Suppressor macrophage treated with lipopolysaccharide for 1 hour (primary cell): ENCODE measurements around the gene ZFAND3.

Source experiments
- DNase-seq, 3 donors: peaks; one replicate each; pipeline ENCODE4 v3.0.0-alpha.2; 2020 to 2022

ZFAND3 gene

DNA sequence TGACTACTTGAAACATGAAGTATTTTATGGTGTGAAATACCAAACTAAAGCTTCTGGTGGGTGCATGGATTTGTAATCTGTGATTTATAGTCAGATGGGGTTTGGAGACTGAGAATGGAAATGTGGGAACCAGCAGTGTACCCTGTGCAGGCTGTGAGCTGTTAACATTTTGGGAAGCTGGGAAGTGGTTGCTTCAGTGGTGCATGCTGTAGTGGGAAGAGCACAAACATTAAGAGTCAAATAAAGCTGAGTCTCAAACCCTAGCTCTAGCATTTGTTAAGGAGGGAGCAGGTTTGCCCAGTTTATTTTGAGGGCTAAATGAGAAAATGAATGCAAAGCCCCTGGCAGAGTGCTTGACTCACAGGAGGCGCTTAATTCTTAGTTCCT lies 235.7 kb downstream of the ZFAND3 start:
- no peak for DNase-seq

DNA sequence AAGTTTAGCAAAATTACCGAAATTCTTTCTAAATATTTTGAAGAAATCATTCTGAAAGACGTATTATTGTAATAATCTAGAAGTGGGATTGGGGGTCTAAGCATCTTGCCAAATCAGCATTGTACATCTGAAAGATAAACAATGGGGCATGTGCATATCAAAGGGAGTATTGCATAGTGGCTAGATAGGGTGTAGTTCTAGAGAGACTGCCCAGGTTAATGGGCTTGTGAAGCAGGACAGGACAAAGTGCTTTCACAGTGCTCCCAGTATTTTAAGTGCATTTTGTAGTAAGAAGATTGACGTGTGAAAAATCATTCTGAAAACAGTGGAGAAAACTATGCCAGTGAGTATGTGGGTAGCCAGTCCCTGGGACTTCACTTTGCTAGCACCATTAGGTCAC lies 236.8 kb downstream of the ZFAND3 start:
- no peak for DNase-seq

DNA sequence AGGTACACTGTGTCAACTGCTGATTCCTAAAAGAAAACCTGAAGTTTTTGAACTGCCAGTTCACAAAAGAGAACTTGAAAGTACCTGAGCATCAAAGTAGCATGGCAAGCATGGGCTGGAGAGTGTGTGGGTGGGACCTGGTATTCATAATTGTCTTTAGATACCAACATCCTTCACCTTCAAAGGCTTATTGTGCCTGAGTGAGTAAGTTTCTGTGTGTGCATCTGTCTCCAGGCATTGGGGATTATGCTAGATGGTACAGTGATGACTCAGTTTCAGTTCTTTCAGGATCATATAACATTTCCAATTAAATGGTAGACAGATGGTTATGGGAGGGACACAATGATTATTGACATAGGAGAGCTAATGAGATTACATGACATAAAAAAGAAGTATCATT lies 238.5 kb downstream of the ZFAND3 start:
- DNase-seq = no peak

DNA sequence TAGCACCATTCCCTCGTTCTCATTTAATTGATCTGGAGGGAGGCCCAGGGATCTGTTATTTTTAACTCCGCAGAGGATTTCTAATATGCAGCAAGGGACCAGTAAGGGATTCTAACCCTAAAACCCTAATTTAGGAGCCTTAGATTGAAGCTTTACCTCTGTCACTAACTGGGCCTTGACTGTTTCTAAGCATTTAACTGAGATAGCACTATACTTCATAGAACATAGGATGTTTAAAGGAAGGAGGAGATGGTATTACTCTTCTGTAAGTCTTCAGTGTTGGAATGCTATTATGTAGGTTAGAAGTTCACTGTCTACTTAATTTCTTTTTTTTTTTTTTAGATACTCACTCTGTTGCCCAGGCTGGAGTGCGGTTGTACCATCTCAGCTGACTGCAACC lies 242.5 kb downstream of the ZFAND3 start:
- DNase-seq = no peak

DNA sequence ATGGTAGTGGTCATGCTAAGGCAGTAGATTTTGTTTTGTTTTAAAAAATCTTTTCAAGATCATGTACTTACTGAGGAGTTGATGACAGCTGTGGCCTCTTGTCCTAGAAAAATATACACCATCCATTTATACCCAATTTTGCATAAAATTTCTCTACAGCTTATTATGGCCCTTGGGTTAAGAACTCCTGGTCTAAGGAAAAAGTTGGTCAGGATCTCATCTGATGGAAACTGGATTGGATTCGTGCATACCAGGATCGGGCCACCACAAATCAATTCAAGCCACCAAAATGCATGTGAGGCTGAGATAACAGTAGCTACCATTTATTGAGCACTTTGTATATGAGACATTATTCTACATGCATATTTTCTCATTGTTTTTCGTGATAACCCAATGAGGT lies 244.4 kb downstream of the ZFAND3 start:
- DNase-seq = no peak

DNA sequence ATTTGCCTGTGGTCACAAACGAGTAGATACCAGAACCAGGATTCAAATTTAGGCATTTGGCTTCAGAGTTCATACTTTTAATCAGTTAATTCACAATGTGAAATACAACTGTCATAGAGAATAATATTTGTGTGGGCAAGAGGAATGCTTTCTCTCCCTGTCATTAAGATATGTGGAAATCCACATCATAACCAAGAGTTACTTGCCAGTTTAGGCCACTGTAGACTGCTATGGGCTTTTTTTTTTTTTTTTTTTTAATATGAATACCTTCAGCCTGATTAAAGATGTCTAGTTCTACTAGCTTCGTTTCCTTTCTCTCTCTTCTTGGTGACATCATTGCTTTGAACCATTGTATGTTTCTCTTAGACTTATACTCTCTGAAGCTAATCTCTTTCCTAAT lies 244.9 kb downstream of the ZFAND3 start:
- no peak for DNase-seq

DNA sequence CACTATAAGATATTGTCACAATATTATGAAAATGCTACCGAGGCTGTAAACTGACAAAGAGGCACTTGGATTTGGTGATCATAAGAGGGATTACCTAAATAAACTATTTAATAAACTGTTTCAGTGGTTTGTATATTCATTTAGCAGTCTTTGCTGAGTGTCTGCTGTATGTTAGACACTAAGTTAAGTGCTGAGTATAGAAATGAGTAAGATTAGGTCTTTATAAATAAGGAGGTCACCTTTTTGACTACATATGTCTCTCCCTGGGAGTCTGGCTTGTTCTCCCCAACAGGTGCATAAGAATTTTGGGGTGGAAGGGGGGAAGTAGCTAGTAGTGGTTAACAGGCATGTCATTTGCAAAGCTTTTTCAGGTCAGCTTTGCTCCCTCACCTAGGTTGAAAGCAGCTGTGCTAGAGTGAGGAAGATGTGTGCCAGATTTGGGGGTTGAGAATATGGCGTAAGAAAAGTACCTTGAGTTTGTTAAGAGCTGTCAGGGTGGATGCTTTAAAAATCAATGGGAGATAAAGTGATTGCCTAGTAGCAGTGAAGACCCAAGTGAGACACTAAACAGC lies 246.3 kb downstream of the ZFAND3 start:
- DNase-seq = no peak

DNA sequence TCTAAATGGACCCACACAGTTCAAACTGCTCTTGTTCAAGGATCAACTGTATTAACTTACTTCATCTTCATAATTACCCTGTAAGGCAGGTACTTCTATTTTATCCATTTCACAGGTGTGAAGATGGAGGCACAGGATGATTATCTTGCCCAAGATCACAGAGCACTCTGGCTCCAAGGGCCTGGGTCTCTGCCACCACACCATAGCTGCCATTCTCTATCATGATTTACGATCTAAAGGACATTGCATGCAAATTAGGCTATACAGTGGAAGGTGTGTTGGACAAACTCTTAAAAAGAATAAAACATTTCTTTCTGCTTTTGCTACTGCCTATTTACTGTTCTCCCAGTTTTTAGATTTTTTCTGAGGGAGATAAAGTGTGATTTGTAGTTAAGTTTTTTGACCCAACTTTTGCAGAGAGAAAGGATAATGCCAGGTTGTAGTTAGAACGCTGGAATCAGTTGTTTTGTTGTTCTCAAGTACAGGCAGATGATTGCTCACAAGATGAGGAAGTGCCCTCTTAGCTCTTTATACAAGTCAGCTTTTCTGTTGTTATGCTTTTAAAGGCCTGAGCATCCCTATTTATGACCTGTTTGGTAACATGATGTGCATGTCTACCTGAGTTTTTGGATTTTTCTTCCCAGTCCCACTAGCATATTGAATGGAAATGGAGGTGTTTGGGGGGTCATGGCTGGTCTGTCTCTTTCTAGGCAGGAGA lies 247.9 kb downstream of the ZFAND3 start:
- DNase-seq = peak in 1 of 3 donors; percentile 14

DNA sequence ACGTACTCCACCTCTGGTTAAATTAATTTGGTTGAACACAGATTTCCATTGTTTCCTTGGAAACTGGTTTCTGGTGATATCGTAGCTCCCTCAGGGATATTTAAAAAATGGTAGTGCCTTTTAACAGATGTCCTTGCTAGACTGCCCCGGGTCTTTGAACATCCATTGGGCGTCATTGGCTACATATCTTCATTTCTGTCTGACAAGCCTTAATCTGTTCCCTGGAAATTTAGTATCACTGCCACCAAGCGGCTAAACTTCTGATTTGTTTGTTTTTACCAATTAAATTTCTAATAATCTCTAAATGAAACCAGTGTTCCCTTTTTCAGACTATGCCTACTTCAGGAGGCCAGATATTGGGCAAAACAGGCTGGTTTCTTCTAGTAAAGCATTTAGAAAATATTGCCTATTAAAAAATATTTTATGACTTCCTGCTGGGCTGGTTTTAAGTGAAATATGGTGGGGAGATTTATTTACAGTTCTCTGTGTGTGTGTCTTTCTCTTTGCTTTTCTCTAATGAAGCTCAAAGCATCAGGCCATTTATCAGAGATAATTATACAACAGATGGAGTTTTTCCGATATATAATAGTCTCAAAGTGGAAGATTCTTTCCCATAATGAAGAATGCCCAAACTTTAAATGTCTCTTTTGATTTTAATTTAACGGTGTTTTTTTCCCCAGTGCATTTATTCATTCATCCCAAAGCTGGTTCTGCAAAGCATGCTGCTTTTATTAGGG lies 249.5 kb downstream of the ZFAND3 start:
- DNase-seq = no peak

DNA sequence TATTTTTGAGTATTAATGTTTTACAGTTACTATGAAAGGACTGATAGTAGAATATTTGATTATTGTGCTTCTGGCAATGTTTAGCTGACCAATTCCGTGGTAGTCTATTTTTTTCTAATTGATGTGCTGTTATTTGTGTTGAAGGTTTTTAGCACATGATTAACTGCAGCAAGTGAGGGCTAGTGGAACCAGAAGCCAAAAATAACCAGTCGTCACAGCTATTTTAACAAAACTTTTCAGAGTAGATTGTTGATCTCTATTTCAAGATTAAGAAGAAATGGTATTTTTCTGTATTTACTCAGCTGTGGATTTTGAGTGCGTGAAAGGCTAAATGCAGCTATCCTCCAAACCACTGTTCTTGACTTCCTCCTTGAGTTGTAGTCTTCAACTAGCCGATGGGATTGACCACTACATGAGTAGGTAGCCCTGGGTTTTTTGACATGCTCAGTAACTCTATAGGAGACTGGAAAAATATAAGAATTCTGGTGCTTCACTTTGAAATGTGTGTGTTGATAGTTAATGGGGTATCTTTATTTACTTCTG lies 258.0 kb downstream of the ZFAND3 start:
- DNase-seq = no peak

DNA sequence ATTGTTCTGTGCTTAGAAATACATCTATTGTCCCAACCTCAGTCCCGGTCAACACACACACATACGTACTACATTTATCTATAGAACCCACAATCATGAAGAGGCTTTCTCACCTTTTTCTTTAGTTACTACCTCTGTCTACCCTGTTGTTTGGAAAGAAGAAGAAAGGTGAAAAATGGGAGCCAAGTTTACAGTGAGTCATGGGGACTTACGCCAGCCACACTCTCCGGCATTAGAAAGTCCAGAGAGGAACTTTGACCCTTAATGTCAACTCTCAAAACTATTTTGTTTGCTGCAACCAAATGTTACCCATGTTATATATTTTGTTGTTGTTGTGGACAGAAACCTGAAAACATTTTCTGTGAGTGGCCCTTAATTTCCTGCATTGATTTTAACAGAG lies 259.1 kb downstream of the ZFAND3 start:
- DNase-seq = peak in 2 of 3 donors; percentile 15 to 33

DNA sequence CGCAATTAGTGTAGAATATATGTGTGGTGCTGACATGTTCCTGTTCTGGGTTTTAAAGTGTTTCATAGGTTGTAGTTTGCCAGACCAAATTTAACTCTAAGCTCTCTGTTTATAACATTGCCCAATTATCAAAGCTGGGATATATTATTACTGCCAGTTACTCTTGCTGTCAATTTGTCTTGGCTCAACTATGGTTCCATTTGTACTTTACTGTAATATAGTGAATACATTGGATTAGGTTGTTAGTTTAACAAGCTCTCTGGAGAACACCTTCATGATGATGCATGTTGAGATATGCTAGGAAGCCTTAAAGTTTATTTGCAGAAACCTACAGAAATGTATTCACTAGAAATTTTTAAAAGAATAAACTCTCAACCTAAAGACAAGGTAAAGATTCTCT lies 259.6 kb downstream of the ZFAND3 start:
- no peak for DNase-seq

DNA sequence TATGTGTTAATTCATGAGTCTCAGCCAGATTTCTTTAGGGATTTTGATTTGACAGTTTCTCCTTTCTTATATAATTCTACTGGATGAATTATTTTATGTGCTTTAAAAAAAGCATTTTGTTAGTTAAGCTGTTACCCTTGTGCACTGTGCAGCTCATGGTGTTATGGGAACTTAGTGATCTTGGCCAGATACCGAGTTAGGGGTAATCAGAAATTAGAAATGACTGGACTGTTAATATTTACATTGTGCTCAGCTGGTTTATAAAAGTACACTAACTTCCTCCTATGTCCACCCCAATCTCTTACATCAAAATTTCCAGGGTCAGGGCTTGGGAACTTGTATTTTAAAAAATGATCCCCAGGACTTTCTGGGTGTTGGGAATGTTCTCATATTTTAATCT lies 260.0 kb downstream of the ZFAND3 start:
- no peak for DNase-seq

DNA sequence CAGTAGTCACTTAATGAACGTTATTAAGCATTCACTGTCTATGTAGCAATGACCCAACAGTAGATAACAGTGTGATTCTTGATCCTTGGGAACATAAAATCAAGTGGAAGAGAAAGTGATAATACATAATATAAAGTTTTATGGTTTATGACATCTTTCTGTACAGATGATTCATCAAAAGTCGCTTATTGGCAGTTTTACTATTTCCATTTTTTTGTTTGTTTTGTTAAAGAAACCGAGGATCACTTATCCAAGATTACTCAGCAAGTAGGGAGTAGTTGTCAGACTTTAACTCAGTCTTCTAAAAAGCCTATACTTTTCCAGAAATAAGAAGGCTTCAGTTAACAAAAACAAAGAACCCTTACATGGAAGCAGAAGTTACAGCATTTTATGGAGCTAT lies 260.8 kb downstream of the ZFAND3 start:
- peak in 2 of 3 donors; percentile 17 to 23 for DNase-seq

DNA sequence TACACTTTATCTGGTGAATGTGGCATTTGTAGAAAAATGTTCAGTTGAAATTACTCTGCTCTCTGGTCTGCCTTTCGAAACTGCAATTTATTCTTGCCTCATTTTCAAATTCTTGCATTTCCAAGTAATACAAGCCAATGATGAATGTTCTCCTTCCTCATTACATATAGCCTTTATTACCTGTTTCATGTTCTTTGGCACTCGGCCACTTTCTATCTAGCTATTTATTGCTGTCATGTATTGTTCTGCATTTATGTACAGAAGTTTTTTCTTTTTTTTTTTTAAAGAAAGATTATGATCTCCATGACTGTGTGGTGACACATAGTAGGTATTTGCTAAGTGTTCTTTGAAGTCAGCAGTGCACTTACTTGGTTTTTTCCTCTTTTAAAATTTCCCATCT lies 261.4 kb downstream of the ZFAND3 start:
- DNase-seq = peak in 2 of 3 donors; percentile 11 to 22

DNA sequence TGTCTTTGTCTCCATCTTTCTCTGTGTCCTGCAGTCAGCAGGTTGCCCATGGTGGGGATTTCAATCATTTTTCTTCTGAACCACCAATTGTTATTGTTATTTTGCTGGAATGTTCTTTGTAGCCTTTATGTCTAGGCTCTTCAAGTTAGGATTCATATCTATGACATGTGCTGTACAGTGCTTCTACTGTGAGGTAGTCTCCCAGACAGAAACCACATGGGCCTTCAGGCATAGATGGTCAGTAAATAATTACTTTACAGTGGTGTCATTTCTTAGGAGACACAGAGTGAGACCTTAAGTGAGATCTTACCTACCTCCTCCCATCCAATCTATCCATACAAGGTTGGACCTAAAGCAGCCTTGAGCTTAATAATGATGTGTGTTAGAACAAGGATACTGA lies 265.5 kb downstream of the ZFAND3 start:
- no peak for DNase-seq

DNA sequence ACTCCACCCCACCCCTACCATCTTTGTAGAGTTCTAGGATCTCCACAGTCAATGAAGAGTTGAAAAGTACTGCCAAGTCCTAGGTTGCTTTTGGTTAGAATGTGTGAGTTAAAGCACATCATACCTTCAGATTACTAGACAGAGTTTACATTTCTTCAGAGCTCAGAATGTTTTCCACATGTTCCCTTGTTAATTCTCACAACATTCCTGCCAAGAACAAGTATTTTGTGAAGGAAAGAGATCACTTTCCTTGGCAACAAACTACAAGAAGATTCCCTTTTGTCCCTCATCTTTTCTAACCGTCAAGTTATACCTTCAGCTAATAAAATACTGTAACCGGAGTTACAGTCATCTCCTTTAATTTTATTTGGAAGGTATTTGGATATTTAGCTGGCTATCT lies 266.8 kb downstream of the ZFAND3 start:
- DNase-seq = no peak

DNA sequence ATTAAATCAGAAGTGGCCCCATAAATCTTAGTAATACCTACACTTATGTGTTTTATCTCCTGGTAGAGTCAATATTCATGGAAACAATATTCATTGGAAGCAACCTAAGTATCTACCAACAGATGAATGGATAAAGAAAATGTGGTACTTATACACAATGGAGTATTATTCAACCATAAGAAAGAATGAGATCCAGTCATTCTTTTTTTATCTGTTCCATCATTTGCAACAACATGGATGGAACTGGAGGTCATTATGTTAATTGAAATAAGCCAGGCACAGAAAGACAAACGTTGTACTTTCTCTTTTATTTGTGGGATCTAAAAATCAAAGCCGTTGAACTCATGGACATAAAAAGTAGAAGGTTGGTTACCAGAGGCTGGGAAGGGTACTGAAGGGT lies 268.5 kb downstream of the ZFAND3 start:
- DNase-seq = no peak

DNA sequence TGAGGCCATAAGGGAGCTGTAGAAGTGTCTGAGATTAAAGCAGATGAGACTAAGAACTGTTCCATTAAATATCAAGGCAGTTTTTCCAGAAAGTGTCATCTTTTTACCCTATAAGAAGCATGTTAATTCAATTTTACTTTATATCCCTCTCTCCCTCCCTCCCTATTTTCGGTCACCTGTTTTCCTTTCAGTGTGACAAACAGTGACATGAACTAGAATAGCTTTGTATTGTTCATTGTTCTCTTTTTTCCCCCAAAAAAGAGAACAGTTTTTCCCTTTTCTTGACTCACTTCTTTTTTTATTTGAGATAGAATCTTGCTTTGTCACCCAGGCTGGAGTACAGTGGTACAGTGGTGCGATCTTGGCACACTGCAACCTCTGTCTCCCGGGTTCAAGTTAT lies 269.3 kb downstream of the ZFAND3 start:
- DNase-seq = peak; percentile 24 to 57 (median 36)

DNA sequence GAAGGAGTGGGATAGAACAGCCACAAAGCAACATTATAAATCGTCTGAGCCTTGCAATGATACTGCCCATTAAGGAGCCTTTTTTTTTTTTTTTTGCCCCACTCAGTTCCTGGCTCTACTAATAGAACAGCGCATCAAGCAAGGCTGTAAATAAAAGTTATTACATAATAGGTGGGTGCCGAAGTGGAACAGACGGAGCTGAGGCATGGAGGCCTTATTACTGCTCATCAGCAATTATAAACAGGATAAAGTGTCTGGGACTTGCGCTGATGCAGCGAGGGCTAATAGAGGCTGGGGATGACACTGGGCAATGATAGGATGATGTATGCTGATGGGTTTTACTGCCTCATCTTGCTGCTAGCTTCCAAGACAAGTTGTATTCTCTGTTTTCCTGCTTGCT lies 272.1 kb downstream of the ZFAND3 start:
- no peak for DNase-seq

DNA sequence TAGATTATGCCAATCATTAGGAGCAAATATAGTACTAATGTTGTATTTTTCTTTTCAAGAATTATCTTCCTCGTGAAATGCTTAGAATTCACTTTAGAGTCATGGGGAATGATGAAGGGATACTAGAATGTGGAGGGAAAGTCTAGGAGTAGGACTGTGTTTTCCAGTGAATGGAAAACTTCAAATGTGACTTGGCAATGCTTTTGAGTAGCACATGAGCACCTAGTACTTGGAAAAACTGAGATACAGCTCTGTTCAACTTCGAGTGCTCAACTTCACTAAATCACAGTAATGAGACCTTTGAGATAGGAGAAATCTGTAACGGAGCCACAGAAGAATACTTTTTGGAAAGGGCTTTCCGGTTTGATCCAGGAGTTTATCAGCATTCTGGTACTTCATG lies 272.9 kb downstream of the ZFAND3 start:
- DNase-seq = no peak

DNA sequence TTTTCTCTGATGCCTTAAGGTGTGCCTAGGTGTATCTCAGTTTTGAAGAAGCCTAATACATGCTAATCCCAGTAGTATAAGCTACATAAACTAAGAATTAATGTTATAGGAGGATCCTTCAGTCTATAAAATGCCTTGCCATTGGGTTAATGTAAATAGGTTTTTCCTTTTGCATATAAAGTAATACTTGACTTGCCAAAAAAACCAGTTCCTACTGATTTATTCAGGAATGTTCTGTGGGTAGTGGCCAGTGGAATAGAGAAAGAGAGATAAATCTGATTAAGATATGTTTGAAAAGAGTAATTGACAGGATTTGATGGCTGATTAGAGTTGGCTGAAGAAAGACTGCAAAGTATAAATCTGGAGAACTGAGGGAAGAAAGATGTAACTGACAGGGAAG lies 273.4 kb downstream of the ZFAND3 start:
- no peak for DNase-seq

DNA sequence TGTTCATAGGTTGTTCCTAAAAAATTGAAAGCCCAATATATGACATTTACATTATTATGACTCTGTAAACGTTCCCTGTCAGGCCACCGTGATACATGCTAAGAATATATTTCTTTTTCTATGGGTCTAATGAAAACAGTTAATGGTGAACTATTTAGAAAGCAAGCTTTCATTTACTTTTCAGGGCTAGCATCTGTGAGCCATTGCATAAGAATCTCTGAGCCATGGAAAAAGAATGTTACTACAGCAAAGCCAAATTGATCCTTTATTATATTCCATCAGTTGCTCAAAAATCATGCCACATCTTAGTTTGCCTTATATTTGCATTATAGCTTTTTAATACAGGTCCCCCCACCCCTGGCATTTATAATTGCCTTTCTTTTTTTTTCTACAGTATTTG lies 275.5 kb downstream of the ZFAND3 start:
- no peak for DNase-seq

DNA sequence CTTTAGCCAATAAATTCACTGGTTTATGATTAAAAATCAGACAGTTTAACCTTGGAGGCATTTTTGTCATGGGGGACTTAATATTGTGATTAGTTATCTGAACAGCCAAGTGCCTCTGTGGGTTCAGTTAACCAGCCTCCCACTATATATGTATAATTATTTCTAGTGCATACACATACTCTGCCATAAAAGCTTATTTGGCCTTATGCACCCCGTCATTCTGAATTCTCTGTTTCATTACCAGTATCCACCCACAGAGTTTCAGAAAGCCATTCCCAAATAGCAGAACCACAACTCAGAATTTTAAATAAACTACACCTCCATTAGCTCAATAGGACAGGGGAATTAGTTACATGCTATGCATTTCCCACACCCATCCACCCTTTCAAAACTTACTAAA lies 279.7 kb downstream of the ZFAND3 start:
- DNase-seq = no peak
